T-cell (primary cell): ENCODE measurements around the gene ZFYVE27. TPM values are rescaled to one million over a fixed set of nuclear protein-coding genes. Genes with fewer than 3 reads are reported as not detected.

Source experiments
- ATAC-seq, 4 experiments: fragments of 200-7000 bp in 3 of 4; fragments of 150-1000 bp in 1 of 4; cut with Tn5 transposase; replicated peaks in 1 of 4; 1 replicate in 3 of 4; 2 replicates in 1 of 4; pipeline ENCODE4 v1.10.0; 2021; ENCODE audit warnings: moderate library complexity in 3 of 4, mild to moderate bottlenecking in 2 of 4, moderate number of reproducible peaks in 1 of 4
- CTCF ChIA-PET, 2 donors: fragments of 300-600 bp; sonication (Branson Sonifier 250); formaldehyde crosslinking; loops; one replicate each; lab custom pipeline; 2022; ENCODE audit warnings: antibody characterized with exemption in 2 of 2; lab: Charles Lee
- POLR2A ChIA-PET, 2 donors: fragments of 300-600 bp; sonication (Branson Sonifier 250); formaldehyde crosslinking; loops; one replicate each; lab custom pipeline; 2022; ENCODE audit warnings: antibody characterized with exemption in 2 of 2; lab: Charles Lee
- DNase-seq, 35 experiments: peaks; one replicate each; pipeline versions ENCODE4 v3.0.0 to v3.0.0-alpha.2; 2013 to 2023
- H3K27ac ChIP-seq: one replicate; pipeline ENCODE4 v1.5.1; 2013; ENCODE audit warnings: low read length
- H3K27me3 ChIP-seq, 2 experiments: replicated peaks in 1 of 2; 1 replicate in 1 of 2; 2 replicates in 1 of 2; pipeline versions ENCODE4 v1.6.1 to v1.7.0; 2013; ENCODE audit warnings: low read length in 1 of 2, mixed read lengths in 1 of 2; ENCODE audit not compliant: control insufficient read depth in 2 of 2, insufficient read depth in 2 of 2; ENCODE audit errors: extremely low read depth in 1 of 2
- H3K36me3 ChIP-seq, 2 donors: 1 replicate in 1 of 2; 2 replicates in 1 of 2; pipeline versions ENCODE4 v1.6.1 to v1.7.0; 2013; ENCODE audit warnings: low read length in 1 of 2; ENCODE audit not compliant: control insufficient read depth in 2 of 2, insufficient read depth in 1 of 2; ENCODE audit errors: extremely low read depth in 1 of 2
- H3K4me1 ChIP-seq, 2 experiments: 1 replicate in 1 of 2; 2 replicates in 1 of 2; pipeline versions ENCODE4 v1.6.1 to v1.7.0; 2013; ENCODE audit warnings: low read length in 2 of 2, mixed read lengths in 1 of 2; ENCODE audit not compliant: insufficient read depth in 2 of 2, control insufficient read depth in 1 of 2; ENCODE audit errors: extremely low read depth in 1 of 2
- H3K4me3 ChIP-seq, 2 donors: 1 replicate in 1 of 2; 2 replicates in 1 of 2; pipeline versions ENCODE4 v1.5.1 to v1.7.0; 2013; ENCODE audit warnings: mild to moderate bottlenecking in 2 of 2, low read length in 1 of 2, moderate library complexity in 1 of 2; ENCODE audit not compliant: control insufficient read depth in 1 of 2; ENCODE audit errors: extremely low read depth in 1 of 2
- H3K9me3 ChIP-seq: 2 replicates; pipeline ENCODE4 v1.7.0; 2013
- H3K27ac Mint-ChIP-seq, 2 donors: one replicate each; pipeline ENCODE4 v1.8.0; 2020 to 2021; ENCODE audit warnings: mild to moderate bottlenecking in 2 of 2, mixed read lengths in 2 of 2
- H3K27me3 Mint-ChIP-seq, 2 donors: one replicate each; pipeline ENCODE4 v1.8.0; 2021 to 2022; ENCODE audit warnings: mixed read lengths in 2 of 2
- H3K36me3 Mint-ChIP-seq: one replicate; pipeline ENCODE4 v1.8.0; 2021; ENCODE audit warnings: mixed read lengths
- H3K4me1 Mint-ChIP-seq, 3 donors: one replicate each; pipeline ENCODE4 v1.8.0; 2020 to 2022; ENCODE audit warnings: mixed read lengths in 3 of 3, mild to moderate bottlenecking in 1 of 3
- H3K4me3 Mint-ChIP-seq, 3 donors: one replicate each; pipeline ENCODE4 v1.8.0; 2020 to 2022; ENCODE audit warnings: mild to moderate bottlenecking in 3 of 3, mixed read lengths in 3 of 3, moderate library complexity in 3 of 3
- H3K9me3 Mint-ChIP-seq, 3 donors: one replicate each; pipeline ENCODE4 v1.8.0; 2020 to 2022; ENCODE audit warnings: mixed read lengths in 3 of 3
- WGBS: methylation state at CpG from one replicate; pipeline ENCODE4 v1.1.5; 2013; ENCODE audit warnings: missing lambda C conversion rate; ENCODE audit not compliant: insufficient coverage; 5-methylcytosine and 5-hydroxymethylcytosine counted together
- total RNA-seq, 35 experiments: library from RNA in 6 of 35; stranded (reverse) in 6 of 35; fragments of 120-200 nt in 1 of 35; gene quantifications; one replicate each; pipeline versions ENCODE4 v1.2.1 to v1.2.4 and lab custom pipeline; 2013 to 2026

ZFYVE27 gene
- total RNA-seq, 5 donors from 2014 or later (not counting 1 experiment from before 2014, with no cell fraction given): 57.6 to 68.0 (median 60.0) TPM

DNA sequence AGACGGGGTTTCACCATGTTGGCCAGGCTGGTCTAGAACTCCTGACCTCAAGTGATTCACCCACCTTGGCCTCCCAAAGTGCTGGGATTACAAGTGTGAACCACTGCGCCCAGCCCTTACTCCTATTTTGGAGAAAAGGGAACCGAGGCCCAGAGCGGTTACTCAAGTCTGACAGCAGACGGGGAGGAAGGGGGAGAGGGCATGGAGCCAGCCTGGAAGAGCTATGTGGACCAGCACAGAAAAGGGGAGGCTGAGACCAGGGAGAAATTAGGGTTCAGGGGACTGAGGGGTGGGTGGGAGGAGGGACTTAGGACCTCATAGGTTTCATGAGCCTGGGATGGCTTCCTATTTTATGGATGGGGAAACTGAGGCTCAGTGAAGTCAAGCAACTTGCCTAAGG lies 33.3 kb downstream of the ZFYVE27 start:
- peaks cover 0 to 5% of the 10 kb centered on the region in 2 donors for H3K36me3 ChIP-seq
- 56% methylated on average over 3 of the region's 5 CpGs for WGBS
- peaks cover 23% of the 10 kb centered on the region for H3K36me3 Mint-ChIP-seq
- no peak for DNase-seq
- peaks cover 0 to 12% of the 10 kb centered on the region in 2 experiments for H3K4me1 ChIP-seq
- no peaks in the 10 kb centered on the region for H3K9me3 ChIP-seq
- H3K9me3 Mint-ChIP-seq: no peaks in the 10 kb centered on the region
- H3K4me3 Mint-ChIP-seq: peak overlapping the region in 2 of 3 donors; percentile 43 to 76
- no peak for ATAC-seq
- H3K27ac Mint-ChIP-seq: no peak overlapping the region
- H3K4me1 Mint-ChIP-seq: peaks cover 16 to 23% (median 21%) of the 10 kb centered on the region in 3 donors
- H3K27me3 Mint-ChIP-seq: peaks cover 36 to 48% of the 10 kb centered on the region in 2 donors
- H3K4me3 ChIP-seq: no peak overlapping the region
- no peak overlapping the region for H3K27ac ChIP-seq
- CTCF ChIA-PET: no interaction called here
- peaks cover 0 to 46% of the 10 kb centered on the region in 2 experiments for H3K27me3 ChIP-seq
- POLR2A ChIA-PET: no interaction called here

DNA sequence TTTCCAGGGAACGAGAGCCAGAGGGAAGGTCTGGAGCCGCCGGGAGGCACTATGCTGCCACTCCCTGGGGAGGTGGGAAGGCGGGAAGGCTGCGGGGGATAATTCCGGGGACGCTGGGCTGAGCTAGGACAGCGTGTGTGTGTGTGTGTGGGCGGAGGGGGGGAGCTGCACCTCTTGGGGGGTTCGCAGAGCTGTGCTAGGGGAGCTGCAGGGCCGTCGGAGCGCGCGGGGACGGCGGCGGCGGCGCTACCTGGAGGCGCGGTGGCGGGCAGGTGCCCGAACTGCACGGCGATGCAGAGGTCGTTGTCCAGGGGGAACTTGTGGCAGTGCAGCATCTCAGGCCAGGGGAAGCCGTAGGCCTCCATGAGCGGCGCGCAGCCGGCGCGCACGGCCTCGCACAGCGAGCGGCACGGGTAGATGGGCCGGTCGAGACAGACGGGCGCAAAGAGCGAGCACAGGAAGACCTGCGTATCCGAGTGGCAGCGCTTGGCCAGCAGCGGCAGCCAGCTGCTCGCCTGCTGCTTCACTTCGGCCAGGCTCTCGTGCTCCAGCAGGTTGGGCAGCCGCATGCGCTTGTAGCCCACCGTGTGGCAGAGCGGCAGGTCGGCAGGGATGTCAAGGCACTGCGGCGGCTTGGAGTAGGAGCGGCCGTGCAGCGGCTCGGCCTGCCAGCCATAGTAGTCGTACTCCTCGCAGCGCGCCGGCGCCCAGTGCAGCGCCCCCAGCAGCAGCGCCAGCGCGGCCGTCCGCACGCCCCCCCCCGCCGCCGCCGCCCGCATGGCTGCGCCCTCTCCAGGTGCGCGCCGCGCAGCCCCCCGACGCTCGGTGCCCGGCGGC lies 34.3 kb downstream of the ZFYVE27 start:
- CTCF ChIA-PET: no interaction called here
- peak overlapping the region; percentile 12 to 48 for H3K4me3 ChIP-seq
- H3K4me3 Mint-ChIP-seq: peak overlapping the region; percentile 47 to 76 (median 71)

DNA sequence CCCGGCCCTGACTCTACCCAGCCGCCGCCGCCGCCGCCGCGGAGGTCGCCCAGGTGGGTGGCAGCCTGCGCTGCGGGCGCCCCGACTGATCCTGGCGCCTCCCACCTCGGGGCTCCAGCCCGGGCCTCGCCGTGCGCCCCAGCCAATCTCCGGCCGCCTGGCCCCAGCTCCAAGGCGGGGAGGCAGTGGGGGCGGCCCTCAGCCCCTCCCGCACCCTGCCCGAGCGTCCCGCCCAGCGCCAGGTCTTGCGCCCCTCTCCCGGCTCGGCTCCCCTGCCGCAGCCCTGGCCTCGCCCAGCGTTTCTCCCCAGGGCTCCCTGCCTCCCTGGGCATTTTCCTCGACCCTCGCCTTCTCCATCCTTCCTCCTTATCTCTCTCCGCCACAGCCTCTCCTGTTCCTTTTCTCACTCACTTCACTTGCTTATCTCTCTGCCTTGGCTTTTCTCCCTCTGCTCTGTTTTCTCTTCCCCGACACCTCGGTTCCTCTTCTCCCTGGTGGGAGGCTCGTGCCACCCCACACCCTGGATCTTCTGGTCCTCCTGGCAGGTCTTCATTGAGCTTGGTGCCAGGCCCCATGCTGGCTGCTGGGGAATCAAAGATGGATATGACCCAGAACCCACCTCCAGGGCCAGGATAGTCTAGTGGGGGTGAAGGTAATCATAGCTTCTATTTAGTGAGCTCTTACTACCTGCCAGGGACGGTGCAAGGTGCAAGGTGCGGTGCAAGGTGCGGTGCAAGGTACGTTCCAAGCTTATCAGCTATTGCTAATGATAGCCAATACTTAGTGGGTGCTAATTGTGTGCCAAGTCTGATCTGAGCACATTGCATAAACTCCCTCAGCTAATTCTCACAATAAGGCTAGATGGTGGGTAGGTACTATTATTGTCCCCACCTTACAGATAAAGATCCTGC lies 35.2 kb downstream of the ZFYVE27 start, which contains the start of gene SFRP5:
Gene SFRP5, minus strand, starts transcription at position 87 of the 911 bp plus-strand sequence. CDS start 166 bp downstream, outside the sequence.
- Histone ChIP-seq H3K9me3 (no peaks in the 10 kb centered on the region), H3K36me3 (peaks cover 0 to 3% of the 10 kb centered on the region in 2 donors), H3K4me3 (peak within 1 kb of the TSS; percentile 12 to 48), H3K27me3 (peaks cover 0 to 46% of the 10 kb centered on the region in 2 experiments), H3K27ac (no peak within 1 kb of the TSS), H3K4me1 (peaks cover 0 to 12% of the 10 kb centered on the region in 2 experiments)
- peak within 1 kb of the TSS; percentile 62 to 89 (median 71) for H3K4me3 Mint-ChIP-seq
- H3K4me1 Mint-ChIP-seq: peaks cover 16 to 23% (median 21%) of the 10 kb centered on the region in 3 donors
- peak within 1 kb of the TSS in 1 of 2 donors; percentile 14 for H3K27ac Mint-ChIP-seq
- 5% methylated on average over 38 of the region's 44 CpGs for WGBS
- ATAC-seq: peak in 3 of 4 experiments; percentile 23 to 50 (median 30)
- POLR2A ChIA-PET: no interaction called here
- H3K9me3 Mint-ChIP-seq: no peaks in the 10 kb centered on the region
- CTCF ChIA-PET: interaction anchor here in 1 of 2 donors (0.7 kb wide), 1 partner anchor 20 kb away, joined by 3 read pairs; no protein-coding TSS in a partner anchor
- peaks cover 36 to 48% of the 10 kb centered on the region in 2 donors for H3K27me3 Mint-ChIP-seq
- peaks cover 16% of the 10 kb centered on the region for H3K36me3 Mint-ChIP-seq
- DNase-seq: no peak

More for the DNA sequence above, 34.3 kb downstream of the ZFYVE27 start:
- Histone ChIP-seq H3K36me3 (peaks cover 0 to 5% of the 10 kb centered on the region in 2 donors), H3K27ac (no peak overlapping the region), H3K27me3 (peaks cover 0 to 46% of the 10 kb centered on the region in 2 experiments), H3K4me1 (peaks cover 0 to 12% of the 10 kb centered on the region in 2 experiments), H3K9me3 (no peaks in the 10 kb centered on the region)
- ATAC-seq (peak; percentile 56 to 68 (median 65)), DNase-seq (peak in 3 of 35 experiments; percentile 4 to 21 (median 18))
- H3K4me1 Mint-ChIP-seq: peaks cover 16 to 23% (median 21%) of the 10 kb centered on the region in 3 donors
- no peak overlapping the region for H3K27ac Mint-ChIP-seq
- H3K27me3 Mint-ChIP-seq: peaks cover 36 to 48% of the 10 kb centered on the region in 2 donors
- H3K9me3 Mint-ChIP-seq: no peaks in the 10 kb centered on the region
- 3% methylated on average over 89 of the region's 90 CpGs for WGBS
- peaks cover 18% of the 10 kb centered on the region for H3K36me3 Mint-ChIP-seq
- POLR2A ChIA-PET: no interaction called here

DNA sequence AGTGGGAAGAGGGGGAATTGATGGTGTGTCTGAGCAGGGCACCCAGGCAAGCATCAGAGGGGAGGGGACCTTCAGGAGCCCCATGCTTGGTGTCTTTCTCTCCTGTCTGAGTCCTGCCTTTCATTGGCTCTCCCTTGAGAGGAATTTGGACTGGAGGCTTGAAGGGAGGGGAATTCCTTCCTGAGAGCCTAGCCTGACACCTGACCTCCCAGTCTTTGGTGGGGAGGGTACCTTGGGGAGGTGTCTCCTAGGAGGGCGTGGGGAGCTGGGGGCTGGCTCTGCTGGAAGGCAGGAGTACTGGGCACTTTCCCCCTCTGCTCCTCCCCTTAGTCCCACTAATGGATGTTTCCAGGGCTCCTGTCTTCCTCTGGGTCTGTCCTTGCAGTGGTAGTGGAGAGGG lies 36.2 kb downstream of the ZFYVE27 start:
- CTCF ChIA-PET: interaction anchor here in 1 of 2 donors (0.7 kb wide), 1 partner anchor 19 kb away, joined by 3 read pairs; no protein-coding TSS in a partner anchor
- Mint-ChIP-seq H3K4me1 (peaks cover 16 to 23% (median 21%) of the 10 kb centered on the region in 3 donors), H3K4me3 (no peak overlapping the region), H3K27ac (no peak overlapping the region), H3K36me3 (peaks cover 10% of the 10 kb centered on the region), H3K27me3 (peaks cover 32 to 45% of the 10 kb centered on the region in 2 donors), H3K9me3 (no peaks in the 10 kb centered on the region)
- DNase-seq (no peak), ATAC-seq (no peak)
- Histone ChIP-seq H3K9me3 (no peaks in the 10 kb centered on the region), H3K36me3 (no peaks in the 10 kb centered on the region), H3K27ac (no peak overlapping the region), H3K27me3 (peaks cover 0 to 46% of the 10 kb centered on the region in 2 experiments), H3K4me3 (no peak overlapping the region), H3K4me1 (peaks cover 0 to 12% of the 10 kb centered on the region in 2 experiments)
- POLR2A ChIA-PET: no interaction called here
- no CpG with 5 or more reads among the region's 1 CpG for WGBS

DNA sequence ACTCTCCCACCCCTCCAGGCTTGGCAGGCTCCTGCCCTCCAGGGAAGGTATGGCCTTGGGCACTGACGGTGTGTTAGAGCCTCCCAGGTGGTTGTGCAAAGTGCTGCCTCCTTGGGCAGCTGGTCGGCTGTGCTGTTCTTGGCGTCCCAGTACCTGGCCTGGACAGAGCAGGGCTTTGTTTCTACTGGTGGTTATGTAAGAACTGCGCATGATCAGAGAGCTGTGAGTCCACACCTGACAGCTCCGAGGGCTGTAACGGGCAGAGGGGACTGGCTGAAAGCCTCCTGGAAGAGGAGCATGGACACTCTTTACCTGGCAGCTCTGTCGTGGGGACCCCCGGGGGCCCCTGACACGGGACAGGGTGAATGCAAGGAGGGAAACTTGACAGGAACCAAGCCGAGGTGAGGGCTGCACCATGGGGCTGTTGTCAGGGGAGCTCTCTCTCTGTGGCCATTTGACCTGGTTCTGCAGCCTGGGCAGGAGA lies 37.9 kb downstream of the ZFYVE27 start:
- Histone ChIP-seq H3K4me3 (no peak overlapping the region), H3K9me3 (no peaks in the 10 kb centered on the region), H3K27me3 (peaks cover 0 to 32% of the 10 kb centered on the region in 2 experiments), H3K27ac (no peak overlapping the region), H3K4me1 (peaks cover 1 to 12% of the 10 kb centered on the region in 2 experiments), H3K36me3 (no peaks in the 10 kb centered on the region)
- H3K27me3 Mint-ChIP-seq: peaks cover 25 to 30% of the 10 kb centered on the region in 2 donors
- CTCF ChIA-PET: interaction anchor here in 1 of 2 donors (0.6 kb wide), 1 partner anchor 45 kb away, joined by 3 read pairs; no protein-coding TSS in a partner anchor
- no peak overlapping the region for H3K4me3 Mint-ChIP-seq
- ATAC-seq (no peak), DNase-seq (no peak)
- no peak overlapping the region for H3K27ac Mint-ChIP-seq
- H3K9me3 Mint-ChIP-seq: no peaks in the 10 kb centered on the region
- POLR2A ChIA-PET: interaction anchor here in 1 of 2 donors (0.6 kb wide), 1 partner anchor 75 kb away, joined by 3 read pairs; the partner anchor contains the start of gene GOLGA7B
- peaks cover 19 to 26% (median 25%) of the 10 kb centered on the region in 3 donors for H3K4me1 Mint-ChIP-seq
- WGBS: 72% methylated on average over 10 of the region's 10 CpGs
- no peaks in the 10 kb centered on the region for H3K36me3 Mint-ChIP-seq
